Loucy (cell line): ENCODE data around the gene ASIC4.

Experiments used
- CTCF ChIP-seq: fragments of 200-600 bp; sonication (generic); conservative IDR thresholded peaks from 2 replicates; pipeline ENCODE4 v1.5.1; 2014; ENCODE audit warnings: mild to moderate bottlenecking, antibody characterized with exemption, low read length
- EZH2phosphoT487 ChIP-seq: fragments of 200-600 bp; IDR thresholded peaks from 2 replicates; pipeline ENCODE4 v1.6.1; 2018; ENCODE audit warnings: antibody characterized with exemption, mild to moderate bottlenecking, moderate library complexity, borderline replicate concordance

DNA sequence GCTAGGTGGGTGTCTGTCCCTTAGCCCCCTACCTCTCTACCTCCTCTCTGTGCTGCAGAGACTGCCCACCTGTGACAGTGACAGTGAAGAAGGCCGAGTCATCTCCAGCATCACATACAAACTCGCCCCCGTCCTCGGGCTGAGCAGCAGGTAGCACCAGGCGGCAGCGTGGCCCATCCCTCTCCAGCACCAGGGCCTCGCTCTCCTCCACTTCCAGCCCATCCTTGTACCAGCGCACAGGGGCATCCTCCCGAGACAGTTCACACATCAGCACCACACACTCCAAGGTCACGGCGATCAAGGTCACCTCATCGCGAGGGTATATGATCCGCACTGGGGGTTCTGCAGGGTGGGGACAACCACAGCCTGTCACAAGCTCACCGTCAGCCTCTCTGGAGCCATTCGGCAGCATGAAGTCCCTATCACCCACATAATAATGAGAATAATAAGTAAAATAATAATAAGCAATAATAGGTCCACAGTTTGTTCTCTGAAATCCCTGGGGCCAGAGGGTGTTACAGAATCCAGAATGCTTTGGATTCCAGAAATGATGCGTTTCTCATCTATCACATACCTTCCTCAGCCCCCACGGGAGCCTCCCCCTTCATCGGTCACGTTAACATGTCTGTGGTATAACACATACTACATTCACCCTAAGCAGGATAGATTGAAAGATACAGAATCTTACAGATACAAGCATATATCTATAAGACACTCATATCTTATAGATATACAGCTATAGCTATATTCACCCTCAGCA lies 45.1 kb downstream of the ASIC4 start:
- TF ChIP-seq CTCF, result no peak
- no peak for TF ChIP-seq EZH2phosphoT487
